ENCODE results near the gene SNURF. TPM values are rescaled to one million over a fixed set of nuclear protein-coding genes. Genes with fewer than 3 reads are reported as not detected.
A peak's percentile ranks its signal among the peaks of the same experiment; 100 is the strongest.
"Not testable (repeated sequence)": the region's sequence is repeated elsewhere in the genome, so short reads cannot be mapped to it uniquely, and the experiment has no call there.

The SNURF gene
- 5.3 and 7.6 TPM in 2 replicates for total RNA-seq (2012; rRNA removed)

GRCh38 chr15:24954783-24955530, at the start of gene SNURF, which contains the start of gene SNRPN:
SNURF (plus strand) TSS chr15:24954987; CDS start chr15:24955049, 62 bp downstream.
SNRPN (plus strand) TSS chr15:24954987; CDS start chr15:24974454, 19,467 bp downstream.
- Histone ChIP-seq H3K9me3 (replicated peaks; ENCODE audit: low read length) (no peaks in the 10 kb centered on the region), H3K4me2 (ENCODE audit: low read length) (peak within 1 kb of the TSS; percentile 78), H3K4me1 (ENCODE audit: control insufficient read depth, insufficient read depth, low read length) (peaks cover 5% of the 10 kb centered on the region), H3K36me3 (ENCODE audit: insufficient read depth, low read length) (peaks cover 6% of the 10 kb centered on the region), H3K27me3 (ENCODE audit: control insufficient read depth, insufficient read depth, low read length) (no peaks in the 10 kb centered on the region), H3K4me3 (ENCODE audit: low read length) (peak within 1 kb of the TSS; percentile 95), H3K9ac (ENCODE audit: low read depth, low read length) (peak within 1 kb of the TSS; percentile 92)

- Histone ChIP-seq H3K9me3 (replicated peaks; ENCODE audit: low read length) (peaks cover 11% of the 10 kb centered on the region), H3K4me2 (ENCODE audit: low read length) (no peak overlapping the region), H3K27me3 (ENCODE audit: control insufficient read depth, insufficient read depth, low read length) (no peaks in the 10 kb centered on the region), H3K4me1 (ENCODE audit: control insufficient read depth, insufficient read depth, low read length) (no peaks in the 10 kb centered on the region), H3K36me3 (ENCODE audit: insufficient read depth, low read length) (no peaks in the 10 kb centered on the region), H3K9ac (ENCODE audit: low read depth, low read length) (no peak overlapping the region), H3K4me3 (ENCODE audit: low read length) (no peak overlapping the region)
Observed at GRCh38 chr15:24916305-24917009, 38.3 kb upstream of the SNURF start.

- Histone ChIP-seq H3K4me1 (ENCODE audit: control insufficient read depth, insufficient read depth, low read length) (no peaks in the 10 kb centered on the region), H3K4me2 (ENCODE audit: low read length) (no peak overlapping the region), H3K36me3 (ENCODE audit: insufficient read depth, low read length) (no peaks in the 10 kb centered on the region), H3K27me3 (ENCODE audit: control insufficient read depth, insufficient read depth, low read length) (no peaks in the 10 kb centered on the region), H3K4me3 (ENCODE audit: low read length) (no peak overlapping the region), H3K9ac (ENCODE audit: low read depth, low read length) (no peak overlapping the region), H3K9me3 (replicated peaks; ENCODE audit: low read length) (peaks cover 6% of the 10 kb centered on the region)
Observed at GRCh38 chr15:24917431-24917830, 37.4 kb upstream of the SNURF start.

GRCh38 chr15:24919446-24919845, 35.3 kb upstream of the SNURF start:
- Histone ChIP-seq H3K27me3 (ENCODE audit: control insufficient read depth, insufficient read depth, low read length) (no peaks in the 10 kb centered on the region), H3K9ac (ENCODE audit: low read depth, low read length) (no peak overlapping the region), H3K4me3 (ENCODE audit: low read length) (no peak overlapping the region), H3K9me3 (replicated peaks; ENCODE audit: low read length) (no peaks in the 10 kb centered on the region), H3K4me1 (ENCODE audit: control insufficient read depth, insufficient read depth, low read length) (no peaks in the 10 kb centered on the region), H3K36me3 (ENCODE audit: insufficient read depth, low read length) (no peaks in the 10 kb centered on the region), H3K4me2 (ENCODE audit: low read length) (no peak overlapping the region)

GRCh38 chr15:24922781-24923180, 32.0 kb upstream of the SNURF start:
- H3K9me3 ChIP-seq (replicated peaks; ENCODE audit: low read length); H3K27me3 ChIP-seq (ENCODE audit: control insufficient read depth, insufficient read depth, low read length); H3K9ac ChIP-seq (ENCODE audit: low read depth, low read length); H3K36me3 ChIP-seq (ENCODE audit: insufficient read depth, low read length); H3K4me2 ChIP-seq (ENCODE audit: low read length); H3K4me3 ChIP-seq (ENCODE audit: low read length); H3K4me1 ChIP-seq (ENCODE audit: control insufficient read depth, insufficient read depth, low read length): not testable (repeated sequence)

GRCh38 chr15:24924153-24924552, 30.6 kb upstream of the SNURF start:
- no peaks in the 10 kb centered on the region for H3K27me3 ChIP-seq (ENCODE audit: control insufficient read depth, insufficient read depth, low read length)
- H3K4me2 ChIP-seq (ENCODE audit: low read length) = no peak overlapping the region
- no peaks in the 10 kb centered on the region for H3K4me1 ChIP-seq (ENCODE audit: control insufficient read depth, insufficient read depth, low read length)
- H3K36me3 ChIP-seq (ENCODE audit: insufficient read depth, low read length) = no peaks in the 10 kb centered on the region
- H3K9me3 ChIP-seq (replicated peaks; ENCODE audit: low read length) = peaks cover 4% of the 10 kb centered on the region
- no peak overlapping the region for H3K9ac ChIP-seq (ENCODE audit: low read depth, low read length)
- no peak overlapping the region for H3K4me3 ChIP-seq (ENCODE audit: low read length)

GRCh38 chr15:24924621-24925020, 30.2 kb upstream of the SNURF start:
- Histone ChIP-seq H3K4me3 (ENCODE audit: low read length) (no peak overlapping the region), H3K9me3 (replicated peaks; ENCODE audit: low read length) (peaks cover 4% of the 10 kb centered on the region), H3K4me2 (ENCODE audit: low read length) (no peak overlapping the region), H3K27me3 (ENCODE audit: control insufficient read depth, insufficient read depth, low read length) (no peaks in the 10 kb centered on the region), H3K36me3 (ENCODE audit: insufficient read depth, low read length) (no peaks in the 10 kb centered on the region), H3K9ac (ENCODE audit: low read depth, low read length) (no peak overlapping the region), H3K4me1 (ENCODE audit: control insufficient read depth, insufficient read depth, low read length) (no peaks in the 10 kb centered on the region)

GRCh38 chr15:24931874-24932732, 22.7 kb upstream of the SNURF start:
- not testable (repeated sequence) for H3K4me1 ChIP-seq (ENCODE audit: control insufficient read depth, insufficient read depth, low read length); H3K9me3 ChIP-seq (replicated peaks; ENCODE audit: low read length); H3K9ac ChIP-seq (ENCODE audit: low read depth, low read length); H3K27me3 ChIP-seq (ENCODE audit: control insufficient read depth, insufficient read depth, low read length); H3K4me2 ChIP-seq (ENCODE audit: low read length); H3K36me3 ChIP-seq (ENCODE audit: insufficient read depth, low read length); H3K4me3 ChIP-seq (ENCODE audit: low read length)

- Histone ChIP-seq H3K4me1 (ENCODE audit: control insufficient read depth, insufficient read depth, low read length) (no peaks in the 10 kb centered on the region), H3K27me3 (ENCODE audit: control insufficient read depth, insufficient read depth, low read length) (no peaks in the 10 kb centered on the region), H3K4me2 (ENCODE audit: low read length) (no peak overlapping the region), H3K9me3 (replicated peaks; ENCODE audit: low read length) (peaks cover 4% of the 10 kb centered on the region), H3K4me3 (ENCODE audit: low read length) (no peak overlapping the region), H3K9ac (ENCODE audit: low read depth, low read length) (no peak overlapping the region), H3K36me3 (ENCODE audit: insufficient read depth, low read length) (no peaks in the 10 kb centered on the region)
Observed at GRCh38 chr15:24933716-24934115, 21.1 kb upstream of the SNURF start.

GRCh38 chr15:24938224-24938623, 16.6 kb upstream of the SNURF start:
- not testable (repeated sequence) for H3K9ac ChIP-seq (ENCODE audit: low read depth, low read length); H3K4me3 ChIP-seq (ENCODE audit: low read length); H3K9me3 ChIP-seq (replicated peaks; ENCODE audit: low read length); H3K4me1 ChIP-seq (ENCODE audit: control insufficient read depth, insufficient read depth, low read length); H3K27me3 ChIP-seq (ENCODE audit: control insufficient read depth, insufficient read depth, low read length); H3K4me2 ChIP-seq (ENCODE audit: low read length); H3K36me3 ChIP-seq (ENCODE audit: insufficient read depth, low read length)

- Histone ChIP-seq H3K9ac (ENCODE audit: low read depth, low read length) (no peak overlapping the region), H3K36me3 (ENCODE audit: insufficient read depth, low read length) (no peaks in the 10 kb centered on the region), H3K9me3 (replicated peaks; ENCODE audit: low read length) (no peaks in the 10 kb centered on the region), H3K4me1 (ENCODE audit: control insufficient read depth, insufficient read depth, low read length) (no peaks in the 10 kb centered on the region), H3K4me3 (ENCODE audit: low read length) (no peak overlapping the region), H3K4me2 (ENCODE audit: low read length) (no peak overlapping the region), H3K27me3 (ENCODE audit: control insufficient read depth, insufficient read depth, low read length) (no peaks in the 10 kb centered on the region)
Observed at GRCh38 chr15:24940236-24940635, 14.6 kb upstream of the SNURF start.
